H9 (cell line): Measurements from ENCODE around the gene STK31. TPM values are rescaled to one million over a fixed set of nuclear protein-coding genes. Genes with fewer than 3 reads are reported as not detected.
"Not testable (repeated sequence)": the region's sequence is repeated elsewhere in the genome, so short reads cannot be mapped to it uniquely, and the experiment has no call there.

Experiments used
- DNase-seq: peaks from one replicate; pipeline ENCODE4 v3.0.0-alpha.2; 2017
- H2AFZ ChIP-seq: one replicate; pipeline ENCODE4 v1.6.1; 2013; ENCODE audit warnings: mild to moderate bottlenecking, low read length, control low read depth, moderate library complexity
- H2AK5ac ChIP-seq: 2 replicates; pipeline ENCODE4 v1.6.1; 2013; ENCODE audit warnings: low read length, control low read depth, mixed read lengths; ENCODE audit not compliant: insufficient read length
- H2BK120ac ChIP-seq: one replicate; pipeline ENCODE4 v1.6.1; 2013; ENCODE audit warnings: low read depth, mild to moderate bottlenecking, low read length, control low read depth, inconsistent platforms; ENCODE audit not compliant: poor library complexity, severe bottlenecking
- H2BK12ac ChIP-seq: 2 replicates; pipeline ENCODE4 v1.6.1; 2013; ENCODE audit warnings: low read length, control low read depth, mixed read lengths, low read depth; ENCODE audit not compliant: insufficient read length
- H2BK15ac ChIP-seq: 2 replicates; pipeline ENCODE4 v1.6.1; 2013; ENCODE audit warnings: low read depth, low read length, control low read depth
- H2BK20ac ChIP-seq: one replicate; pipeline ENCODE4 v1.6.1; 2013; ENCODE audit warnings: low read depth, mild to moderate bottlenecking, low read length, control low read depth, inconsistent platforms; ENCODE audit not compliant: poor library complexity, severe bottlenecking
- H2BK5ac ChIP-seq: 2 replicates; pipeline ENCODE4 v1.6.1; 2013; ENCODE audit warnings: low read length, control low read depth, mixed read lengths; ENCODE audit not compliant: insufficient read length
- H3K14ac ChIP-seq: 2 replicates; pipeline ENCODE4 v1.6.1; 2013; ENCODE audit warnings: low read length, control low read depth; ENCODE audit not compliant: insufficient read depth
- H3K18ac ChIP-seq: 2 replicates; pipeline ENCODE4 v1.6.1; 2013; ENCODE audit warnings: low read depth, mild to moderate bottlenecking, mixed read lengths, low read length, control low read depth; ENCODE audit not compliant: insufficient read length
- H3K23ac ChIP-seq: 2 replicates; pipeline ENCODE4 v1.6.1; 2013; ENCODE audit warnings: low read length, control low read depth, mixed read lengths, low read depth; ENCODE audit not compliant: insufficient read length
- H3K23me2 ChIP-seq: 2 replicates; pipeline ENCODE4 v1.6.1; 2013; ENCODE audit warnings: low read depth, mild to moderate bottlenecking, mixed read lengths, low read length, control low read depth; ENCODE audit not compliant: insufficient read length, poor library complexity, severe bottlenecking
- H3K27ac ChIP-seq: 2 replicates; pipeline ENCODE4 v1.5.1; 2013; ENCODE audit warnings: low read length, control low read depth, mixed read lengths, low read depth; ENCODE audit not compliant: insufficient read length
- H3K27me3 ChIP-seq: 2 replicates; pipeline ENCODE4 v1.6.1; 2013; ENCODE audit warnings: low read length, control low read depth, inconsistent platforms; ENCODE audit not compliant: insufficient read depth
- H3K4ac ChIP-seq: 2 replicates; pipeline ENCODE4 v1.6.1; 2013; ENCODE audit warnings: low read depth, mild to moderate bottlenecking, control low read depth, inconsistent platforms, low read length, moderate library complexity
- H3K4me1 ChIP-seq: 2 replicates; pipeline ENCODE4 v1.6.1; 2013; ENCODE audit warnings: low read length, control low read depth, inconsistent platforms; ENCODE audit not compliant: insufficient read depth
- H3K4me2 ChIP-seq: 2 replicates; pipeline ENCODE4 v1.6.1; 2013; ENCODE audit warnings: low read length, control low read depth, mixed read lengths; ENCODE audit not compliant: insufficient read length, insufficient read depth
- H3K56ac ChIP-seq: 2 replicates; pipeline ENCODE4 v1.6.1; 2013; ENCODE audit warnings: low read depth, mild to moderate bottlenecking, mixed read lengths, low read length, control low read depth; ENCODE audit not compliant: insufficient read length
- H3K79me1 ChIP-seq: 2 replicates; pipeline ENCODE4 v1.6.1; 2013; ENCODE audit warnings: low read depth, mild to moderate bottlenecking, moderate library complexity, low read length, control low read depth, inconsistent platforms; ENCODE audit not compliant: insufficient read depth, poor library complexity, severe bottlenecking
- H3K79me2 ChIP-seq: 2 replicates; pipeline ENCODE4 v1.6.1; 2013; ENCODE audit warnings: low read length, control low read depth, inconsistent platforms; ENCODE audit not compliant: insufficient read depth
- H3K9ac ChIP-seq: 2 replicates; pipeline ENCODE4 v1.6.1; 2013; ENCODE audit warnings: low read length, control low read depth, mixed read lengths; ENCODE audit not compliant: insufficient read length; ENCODE audit errors: extremely low read depth
- H3K9me3 ChIP-seq: one replicate; pipeline ENCODE4 v1.6.1; 2013; ENCODE audit warnings: low read depth, low read length, inconsistent platforms; ENCODE audit not compliant: control insufficient read depth
- H3T11ph ChIP-seq: one replicate; pipeline ENCODE4 v1.6.1; 2013; ENCODE audit warnings: mild to moderate bottlenecking, low read length, control low read depth, inconsistent platforms
- H4K20me1 ChIP-seq: one replicate; pipeline ENCODE4 v1.6.1; 2013; ENCODE audit not compliant: control insufficient read depth, insufficient read length, insufficient read depth
- H4K5ac ChIP-seq: 2 replicates; pipeline ENCODE4 v1.6.1; 2013; ENCODE audit warnings: low read depth, mild to moderate bottlenecking, mixed read lengths, low read length, control low read depth; ENCODE audit not compliant: insufficient read length
- H4K8ac ChIP-seq: replicated peaks from 2 replicates; pipeline ENCODE4 v1.6.1; 2013; ENCODE audit warnings: low read length, control low read depth, mixed read lengths, low read depth; ENCODE audit not compliant: insufficient read length
- H4K91ac ChIP-seq: 2 replicates; pipeline ENCODE4 v1.6.1; 2013; ENCODE audit warnings: low read depth, mild to moderate bottlenecking, moderate library complexity, mixed read lengths, low read length, control low read depth; ENCODE audit not compliant: insufficient read length
- H3K27ac Mint-ChIP-seq, 3 experiments: 2 replicates in 2 of 3; 3 replicates in 1 of 3; pipeline ENCODE4 v1.8.0; 2020 to 2021; ENCODE audit warnings: mixed read lengths in 3 of 3, mild to moderate bottlenecking in 1 of 3, moderate library complexity in 1 of 3
- H3K27me3 Mint-ChIP-seq: 2 replicates; pipeline ENCODE4 v1.8.0; 2021; ENCODE audit warnings: low read depth, mild to moderate bottlenecking, moderate library complexity, mixed read lengths
- H3K36me3 Mint-ChIP-seq, 3 experiments: 2 replicates in 2 of 3; 3 replicates in 1 of 3; pipeline ENCODE4 v1.8.0; 2020 to 2021; ENCODE audit warnings: low read depth in 3 of 3, mixed read lengths in 3 of 3; ENCODE audit not compliant: insufficient read depth in 1 of 3
- H3K4me1 Mint-ChIP-seq, 2 experiments: 2 replicates each; pipeline ENCODE4 v1.8.0; 2020; ENCODE audit warnings: mixed read lengths in 2 of 2
- H3K4me3 Mint-ChIP-seq, 2 experiments: 2 replicates in 1 of 2; 3 replicates in 1 of 2; pipeline ENCODE4 v1.8.0; 2020 to 2021; ENCODE audit warnings: mild to moderate bottlenecking in 2 of 2, mixed read lengths in 2 of 2, moderate library complexity in 1 of 2
- H3K9me3 Mint-ChIP-seq, 2 experiments: 2 replicates in 1 of 2; 3 replicates in 1 of 2; pipeline ENCODE4 v1.8.0; 2020; ENCODE audit warnings: mild to moderate bottlenecking in 2 of 2, mixed read lengths in 2 of 2, moderate library complexity in 1 of 2
- CTCF ChIP-seq: fragments of 200-600 bp; sonication (generic); conservative IDR thresholded peaks from 3 replicates; pipeline ENCODE4 v1.8.0; 2021; ENCODE audit warnings: antibody characterized with exemption, mild to moderate bottlenecking
- WGBS: extraction: QIAGEN DNeasy Blood & Tissue Kit; methylation state at CpG from one replicate; pipeline ENCODE4 v1.1.7; 2013; ENCODE audit warnings: missing lambda C conversion rate, low lambda C conversion rate, mixed read lengths; ENCODE audit not compliant: insufficient read length; ENCODE audit errors: extremely low coverage; 5-methylcytosine and 5-hydroxymethylcytosine counted together
- total RNA-seq: library from RNA; stranded (reverse); gene quantifications from 2 replicates; pipeline ENCODE4 v1.2.1, GENCODE V29; 2021

STK31 gene
- total RNA-seq, 1 experiment from 2014 or later = 0.24 TPM

DNA sequence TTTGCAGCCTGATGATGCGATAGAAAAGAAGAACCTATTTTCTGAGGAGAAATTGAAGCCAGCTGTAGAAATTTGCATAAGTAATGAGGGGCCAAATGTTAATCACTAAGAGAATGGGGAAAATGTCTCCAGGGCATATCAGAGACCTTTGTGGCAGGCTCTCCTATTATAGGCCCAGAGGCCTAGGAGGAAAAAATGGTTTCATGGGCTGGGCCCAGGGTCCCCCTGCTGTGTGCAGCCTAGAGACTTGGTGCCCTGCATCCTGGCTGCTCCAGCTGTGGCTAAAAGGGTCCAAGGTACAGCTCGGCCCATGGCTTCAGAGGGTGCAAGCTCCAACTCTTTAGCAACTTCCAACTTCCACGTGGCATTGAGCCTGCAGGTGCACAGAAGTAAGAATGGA, 123.4 kb downstream of the STK31 start:
- H3K23ac ChIP-seq = no peak overlapping the region
- H3K27me3 Mint-ChIP-seq = peaks cover 3% of the 10 kb centered on the region; the same call in 1 of the 2 replicates
- no peak overlapping the region for H3K4ac ChIP-seq
- no peak overlapping the region for H3K4me3 Mint-ChIP-seq
- no peak overlapping the region for H4K8ac ChIP-seq
- H4K20me1 ChIP-seq = no peaks in the 10 kb centered on the region
- no peak overlapping the region for H3K9ac ChIP-seq
- H2BK15ac ChIP-seq = no peak overlapping the region
- peaks cover 27% of the 10 kb centered on the region for H3K9me3 ChIP-seq
- H2BK120ac ChIP-seq = no peak overlapping the region
- no peak overlapping the region for H2AK5ac ChIP-seq
- no peak overlapping the region for H3K4me2 ChIP-seq
- no peaks in the 10 kb centered on the region for H3K4me1 Mint-ChIP-seq
- H3K18ac ChIP-seq = no peak overlapping the region
- peaks cover 29 to 36% (median 34%) of the 10 kb centered on the region in 3 experiments for H3K36me3 Mint-ChIP-seq
- H3K14ac ChIP-seq = no peak overlapping the region
- peaks cover 71 to 83% of the 10 kb centered on the region in 2 experiments for H3K9me3 Mint-ChIP-seq
- no peak overlapping the region for H3K27ac Mint-ChIP-seq
- H4K91ac ChIP-seq = no peak overlapping the region
- no peak overlapping the region for H4K5ac ChIP-seq
- no peak overlapping the region for H2BK20ac ChIP-seq
- H3K79me2 ChIP-seq = no peaks in the 10 kb centered on the region
- no peaks in the 10 kb centered on the region for H3K79me1 ChIP-seq
- TF ChIP-seq CTCF = no peak
- DNase-seq = no peak
- H2BK12ac ChIP-seq = no peak overlapping the region
- no peak overlapping the region for H2AFZ ChIP-seq
- H3K23me2 ChIP-seq = no peaks in the 10 kb centered on the region
- no peak overlapping the region for H3K56ac ChIP-seq
- no CpG with 5 or more reads among the region's 3 CpGs for WGBS
- no peaks in the 10 kb centered on the region for H3K27me3 ChIP-seq
- no peak overlapping the region for H2BK5ac ChIP-seq
- no peaks in the 10 kb centered on the region for H3K4me1 ChIP-seq
- H3K27ac ChIP-seq = no peak overlapping the region
- H3T11ph ChIP-seq = no peak overlapping the region

- H3K4me1 ChIP-seq, H3K79me2 ChIP-seq, H3K4ac ChIP-seq, H2BK15ac ChIP-seq, H3K4me3 Mint-ChIP-seq, H3K4me1 Mint-ChIP-seq, H3K27ac Mint-ChIP-seq, H3K9ac ChIP-seq, H3K56ac ChIP-seq, H2AK5ac ChIP-seq, H2BK12ac ChIP-seq, H3K14ac ChIP-seq, H3T11ph ChIP-seq, H3K79me1 ChIP-seq, H4K91ac ChIP-seq, H3K4me2 ChIP-seq, H2BK120ac ChIP-seq, H4K5ac ChIP-seq, H3K23ac ChIP-seq, H4K20me1 ChIP-seq, H3K18ac ChIP-seq, H3K9me3 ChIP-seq, H2AFZ ChIP-seq, H2BK20ac ChIP-seq, H2BK5ac ChIP-seq, H3K27me3 ChIP-seq, H3K23me2 ChIP-seq, H4K8ac ChIP-seq, H3K27ac ChIP-seq: not testable (repeated sequence)
- H3K9me3 Mint-ChIP-seq = peaks cover 18 to 27% of the 10 kb centered on the region in 2 experiments
- H3K27me3 Mint-ChIP-seq = peaks cover 11% of the 10 kb centered on the region
- peaks cover 1 to 11% (median 7%) of the 10 kb centered on the region in 3 experiments for H3K36me3 Mint-ChIP-seq
- DNase-seq = peak; percentile 52
- no CpG with 5 or more reads among the region's 8 CpGs for WGBS
Measured at GRCh38 chr7:23844837-23845236, 134.8 kb downstream of the STK31 start.
